ENCODE results near the gene ARHGAP36. TPM values are rescaled to one million over a fixed set of nuclear protein-coding genes. Genes with fewer than 3 reads are reported as not detected.
A peak's percentile ranks its signal among the peaks of the same experiment; 100 is the strongest.

ARHGAP36 gene
- total RNA-seq, 1 donor from 2014 or later: 0.41 TPM

DNA sequence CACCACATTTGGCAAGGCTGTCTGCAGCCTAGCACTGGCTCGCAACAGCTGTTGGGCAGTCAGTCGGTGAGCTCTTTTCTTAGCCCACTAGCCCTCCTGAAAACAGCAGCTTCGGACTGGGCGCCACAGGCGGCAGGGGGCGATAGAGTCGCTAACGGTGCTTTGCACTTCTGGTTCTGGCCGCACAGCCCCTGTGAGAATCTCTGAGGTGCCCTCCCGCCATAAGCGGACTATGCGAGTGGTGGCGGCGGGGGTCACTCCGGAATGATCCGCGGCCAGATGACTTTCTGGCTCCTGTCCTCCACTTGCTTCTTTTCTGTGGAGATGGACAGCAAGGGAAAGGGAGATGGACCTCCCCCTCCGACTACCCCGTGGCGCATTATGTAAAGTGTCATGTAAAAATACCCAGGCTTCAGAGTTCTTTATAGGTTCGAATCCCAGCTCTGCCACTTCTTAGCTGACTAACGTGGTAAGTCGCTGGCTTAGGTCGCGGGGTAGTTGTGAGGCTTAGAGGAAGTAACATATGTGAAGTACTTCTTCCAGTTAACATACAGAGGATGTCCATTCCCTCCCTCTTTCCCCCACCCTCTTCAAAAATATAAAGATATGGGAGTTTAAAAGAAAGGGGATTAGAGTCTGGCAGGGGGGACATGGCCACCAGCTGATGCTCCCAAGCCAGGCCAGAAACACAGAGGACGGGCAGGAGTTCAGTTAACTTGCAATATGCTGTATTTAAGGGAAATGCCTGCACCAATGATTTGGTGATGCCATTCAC lies 11.0 kb downstream of the ARHGAP36 start:
- DNase-seq (ENCODE audit: low spot score in 2 of 2): peak in 1 of 2 donors; percentile 36
- no peak for FAIRE-seq

DNA sequence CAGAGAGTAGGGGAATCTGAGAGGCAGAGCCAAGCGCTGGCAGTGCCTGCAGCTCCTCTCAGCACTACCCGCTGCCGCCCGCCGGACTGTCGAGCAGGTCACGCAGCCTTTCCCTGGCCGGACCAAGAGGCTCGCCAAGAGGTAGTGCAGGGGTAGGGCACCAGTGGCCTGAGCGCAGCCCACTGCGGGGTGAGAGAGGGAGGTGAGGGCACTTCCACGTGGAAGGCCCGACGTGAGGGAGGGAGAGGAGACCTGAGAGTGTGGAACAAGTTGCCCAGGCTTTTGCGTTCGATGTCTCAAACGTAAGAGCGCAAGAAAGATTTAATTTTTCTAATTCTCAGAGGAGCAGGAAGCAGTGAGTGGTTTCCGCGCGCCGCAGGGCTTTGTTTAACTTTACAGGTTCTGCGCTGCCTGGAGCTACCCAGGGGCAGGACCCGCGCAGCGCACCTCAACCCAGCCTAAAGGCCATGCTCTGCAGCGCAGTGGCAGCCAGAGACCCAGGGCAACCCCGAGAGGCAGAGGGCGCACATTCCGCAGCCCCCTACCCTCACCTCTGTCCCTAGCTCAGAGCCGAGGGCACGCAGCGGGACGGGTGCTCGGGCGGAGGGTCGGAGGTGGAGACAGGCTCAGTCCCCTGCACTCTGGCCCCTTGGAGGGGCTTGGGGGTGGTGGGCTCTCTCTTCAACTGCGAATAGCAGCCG lies 14.9 kb downstream of the ARHGAP36 start:
- FAIRE-seq (no peak), DNase-seq (ENCODE audit: low spot score in 2 of 2) (no peak)

DNA sequence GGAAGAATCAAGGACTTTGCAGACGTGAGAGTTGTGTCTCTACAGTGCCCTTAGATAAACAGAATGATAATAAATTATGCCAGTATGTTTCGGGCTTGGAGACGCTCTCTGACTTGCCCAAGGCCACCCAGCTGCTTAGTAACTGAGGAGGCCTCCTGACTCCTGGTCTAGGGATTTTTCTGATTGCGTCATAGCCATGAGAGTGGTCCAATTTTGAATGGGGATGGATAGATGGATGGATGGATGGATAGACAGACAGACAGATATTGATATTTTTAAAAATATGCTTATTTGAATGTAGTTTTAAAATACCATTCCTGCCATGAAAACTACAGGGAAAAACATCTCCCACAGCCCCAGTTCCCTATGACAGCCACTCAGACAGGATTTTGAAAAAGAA lies 15.5 kb downstream of the ARHGAP36 start:
- no peak for FAIRE-seq
- DNase-seq (ENCODE audit: low spot score in 2 of 2): no peak

DNA sequence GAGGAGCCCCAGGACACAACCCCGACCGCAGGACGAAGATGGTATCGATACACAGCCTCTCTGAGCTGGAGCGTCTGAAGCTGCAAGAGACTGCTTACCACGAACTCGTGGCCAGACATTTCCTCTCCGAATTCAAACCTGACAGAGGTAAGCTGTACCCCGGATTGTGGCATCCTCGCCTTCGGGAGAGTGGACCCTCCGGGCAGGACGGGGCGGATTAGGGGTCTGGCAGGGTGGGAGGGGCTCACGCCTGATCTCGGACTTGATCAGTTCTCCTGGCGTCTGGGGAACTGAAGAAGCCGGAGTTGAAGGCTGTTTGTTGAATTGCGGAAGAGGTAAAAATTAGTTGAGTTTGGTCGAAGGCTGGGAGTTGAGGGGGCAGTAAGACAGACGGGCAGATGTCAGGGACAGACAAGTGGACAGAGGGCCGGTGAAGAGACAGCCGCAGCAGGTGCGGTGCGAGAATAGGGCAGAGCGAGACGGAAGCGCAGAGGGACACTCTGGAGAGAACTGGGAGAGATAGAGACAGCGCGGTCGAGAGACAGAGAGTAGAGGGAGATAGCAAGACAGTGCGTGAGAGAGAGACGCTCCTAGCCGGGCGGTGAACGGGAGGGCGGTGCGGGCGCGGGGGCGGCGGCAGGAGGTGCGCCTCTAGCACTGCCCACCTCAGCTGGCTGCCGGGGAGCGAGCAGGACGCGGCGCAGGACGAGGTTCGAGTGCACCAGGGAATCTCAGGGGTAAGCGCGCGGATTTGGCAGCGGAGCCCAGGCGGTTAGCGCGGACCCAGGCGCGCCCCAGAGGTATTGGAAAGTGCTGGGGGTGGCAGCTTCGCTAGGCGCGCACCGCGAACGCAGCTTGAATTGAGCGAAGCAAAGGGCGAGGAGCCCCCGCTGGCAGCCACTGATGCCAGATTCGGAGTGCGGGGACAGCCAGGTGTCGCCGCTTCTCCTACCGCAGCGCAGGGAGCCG lies 23.9 kb downstream of the ARHGAP36 start:
- FAIRE-seq (no peak), DNase-seq (ENCODE audit: low spot score in 2 of 2) (no peak)

DNA sequence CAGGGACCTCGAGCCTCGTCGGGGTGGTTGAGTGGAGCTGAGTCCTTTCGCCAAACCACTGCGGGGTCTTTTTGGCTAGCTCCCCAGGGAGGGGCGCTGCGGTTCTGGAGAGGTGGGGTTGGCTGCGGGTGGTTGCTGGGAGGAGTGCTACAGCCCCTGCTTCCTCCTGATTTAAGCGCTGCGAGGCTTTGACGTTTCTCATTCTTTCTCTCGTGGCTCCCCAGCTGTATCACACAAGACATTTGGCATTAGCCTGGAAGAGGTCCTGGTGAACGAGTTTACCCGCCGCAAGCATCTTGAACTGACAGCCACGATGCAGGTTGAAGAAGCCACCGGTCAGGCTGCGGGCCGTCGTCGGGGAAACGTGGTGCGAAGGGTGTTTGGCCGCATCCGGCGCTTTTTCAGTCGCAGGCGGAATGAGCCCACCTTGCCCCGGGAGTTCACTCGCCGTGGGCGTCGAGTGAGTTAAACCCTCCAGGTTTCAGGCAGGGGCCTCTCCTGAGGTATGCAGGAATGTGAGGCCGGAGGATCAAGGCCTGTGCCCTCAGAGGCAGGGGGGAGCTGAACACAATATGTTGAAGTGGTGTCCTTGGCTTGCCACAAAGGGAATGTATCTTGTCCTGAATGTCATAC lies 25.5 kb downstream of the ARHGAP36 start:
- FAIRE-seq: no peak
- DNase-seq (ENCODE audit: low spot score in 2 of 2): no peak

DNA sequence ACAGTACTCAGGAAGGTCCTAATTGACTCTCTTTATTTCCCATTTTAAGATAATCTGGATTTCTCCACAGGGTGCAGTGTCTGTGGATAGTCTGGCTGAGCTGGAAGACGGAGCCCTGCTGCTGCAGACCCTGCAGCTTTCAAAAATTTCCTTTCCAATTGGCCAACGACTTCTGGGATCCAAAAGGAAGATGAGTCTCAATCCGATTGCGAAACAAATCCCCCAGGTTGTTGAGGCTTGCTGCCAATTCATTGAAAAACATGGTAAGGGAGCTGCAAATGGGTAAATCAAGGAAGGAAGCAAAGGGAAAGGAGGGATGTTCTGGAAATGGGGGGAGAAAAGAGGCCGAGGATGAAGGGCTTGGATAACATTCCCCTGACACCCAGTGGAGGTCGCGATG lies 26.0 kb downstream of the ARHGAP36 start:
- FAIRE-seq (no peak), DNase-seq (ENCODE audit: low spot score in 2 of 2) (no peak)

DNA sequence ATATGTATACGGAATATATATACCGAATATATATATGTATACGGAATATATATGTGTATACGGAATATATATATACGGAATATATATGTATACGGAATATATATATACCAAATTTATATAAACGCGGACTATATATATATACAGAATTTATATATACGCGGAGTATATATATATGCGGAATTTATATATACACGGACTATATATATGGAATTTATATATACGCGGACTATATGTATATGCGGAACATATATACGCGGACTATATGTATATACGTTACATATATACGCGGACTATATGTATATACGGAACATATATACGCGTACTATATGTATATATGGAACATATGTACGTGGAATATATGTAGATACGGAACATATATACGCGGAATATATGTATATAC lies 78.6 kb downstream of the ARHGAP36 start:
- DNase-seq (ENCODE audit: low spot score in 2 of 2) (no peak), FAIRE-seq (no peak)

DNA sequence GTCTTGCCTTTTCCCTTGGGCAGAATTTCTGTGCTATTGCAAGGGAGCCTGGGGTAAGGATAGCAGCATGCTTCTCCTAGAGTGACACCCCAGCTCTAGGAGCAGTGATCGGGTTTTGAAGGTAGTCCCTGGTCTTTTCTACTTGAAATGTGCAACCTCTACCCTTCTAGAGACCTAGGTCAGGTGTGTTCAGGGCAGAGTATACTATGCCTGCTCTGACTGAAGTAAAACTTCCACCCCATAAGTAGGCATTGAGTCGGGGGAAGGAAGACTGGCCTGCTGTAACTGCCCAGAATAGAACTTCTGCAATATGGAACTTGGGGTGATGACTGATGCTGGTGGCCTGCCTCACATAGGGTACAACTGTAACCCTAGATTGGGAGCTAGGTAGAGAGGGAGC lies 80.9 kb downstream of the ARHGAP36 start:
- DNase-seq (ENCODE audit: low spot score in 2 of 2) (no peak), FAIRE-seq (no peak)

Other genes starting within 250 kb of the ARHGAP36 start
- 3.3 TPM for gene ENOX2, start 155.1 kb upstream of the ARHGAP36 start, total RNA-seq
- gene IGSF1, start 231.0 kb downstream of the ARHGAP36 start, total RNA-seq: 0.82 TPM

Measured in frontal cortex (tissue), 4 donors.